Mammary epithelial cell (primary cell): Measurements from ENCODE around the gene NLGN2.

Experiments used
- CTCF ChIP-seq, 2 donors: IDR thresholded peaks in 1 of 2; conservative IDR thresholded peaks in 1 of 2; 2 replicates each; pipeline ENCODE4 v1.5.1; 2011 to 2012; ENCODE audit warnings: inconsistent platforms in 2 of 2, low read length in 2 of 2, mild to moderate bottlenecking in 2 of 2, control low read depth in 1 of 2, low read depth in 1 of 2; ENCODE audit not compliant: insufficient read depth in 1 of 2; ENCODE audit errors: extremely low read depth in 1 of 2
- EZH2 ChIP-seq: IDR thresholded peaks from 2 replicates; pipeline ENCODE4 v1.6.1; 2012; ENCODE audit warnings: low read length, inconsistent platforms, borderline replicate concordance

- TF ChIP-seq CTCF (conservative IDR thresholded peaks at IDR 0.05 in 1 of 2, IDR thresholded peaks at IDR 0.05 in 1 of 2; ENCODE audit: extremely low read depth in 1 of 2, insufficient read depth in 1 of 2, low read depth in 1 of 2, low read length in 2 of 2) (no peak), EZH2 (no peak)
These were observed 18.8 kb upstream of the NLGN2 start for GRCh38 chr17:7388856-7389255.
